A673 (cell line): ENCODE results near the gene USP35. TPM values are rescaled to one million over a fixed set of nuclear protein-coding genes. Genes with fewer than 3 reads are reported as not detected.

Experiments used
- BruUV-seq: library from RNA; stranded (reverse); fragments of 400-500 nt; replicated peaks from 2 replicates; lab custom pipeline; 2021; lab: Mats Ljungman, UMichigan
- CTCF ChIA-PET: fragments of 300-600 bp; sonication (Branson Sonifier 250); formaldehyde crosslinking; loops from one replicate; lab custom pipeline; 2022; ENCODE audit warnings: antibody characterized with exemption; lab: Charles Lee
- POLR2A ChIA-PET: fragments of 300-600 bp; sonication (Branson Sonifier 250); formaldehyde crosslinking; loops from one replicate; lab custom pipeline; 2022; ENCODE audit warnings: antibody characterized with exemption; ENCODE audit not compliant: low non-redundant PET; lab: Charles Lee
- DNase-seq: peaks from one replicate; pipeline ENCODE4 v3.0.0-alpha.2; 2015; ENCODE audit warnings: low spot score
- H3K27ac ChIP-seq: fragments of 200-600 bp; sonication (generic); 2 replicates; pipeline ENCODE4 v1.5.1; 2016; ENCODE audit warnings: mixed run types, low read depth, mild to moderate bottlenecking, mixed read lengths, antibody characterized with exemption, low read length; ENCODE audit not compliant: poor library complexity, severe bottlenecking
- H3K27me3 ChIP-seq: fragments of 200-600 bp; sonication (generic); replicated peaks from 2 replicates; pipeline ENCODE4 v1.6.1; 2017; ENCODE audit warnings: mixed run types, low read depth, mild to moderate bottlenecking, mixed read lengths, antibody characterized with exemption, low read length; ENCODE audit not compliant: insufficient read depth, poor library complexity
- H3K36me3 ChIP-seq: fragments of 200-600 bp; sonication (generic); 2 replicates; pipeline ENCODE4 v1.6.1; 2016; ENCODE audit warnings: mixed run types, mild to moderate bottlenecking, mixed read lengths, antibody characterized with exemption, low read length; ENCODE audit not compliant: insufficient read depth, poor library complexity, severe bottlenecking
- H3K4me1 ChIP-seq: fragments of 200-600 bp; sonication (generic); 2 replicates; pipeline ENCODE4 v1.6.1; 2017; ENCODE audit warnings: mixed run types, mild to moderate bottlenecking, mixed read lengths, antibody characterized with exemption, low read length; ENCODE audit not compliant: insufficient read depth, poor library complexity, severe bottlenecking
- H3K4me3 ChIP-seq: fragments of 200-600 bp; sonication (generic); 2 replicates; pipeline ENCODE4 v1.5.1; 2016; ENCODE audit warnings: low read depth, mixed run types, mild to moderate bottlenecking, mixed read lengths, low read length; ENCODE audit not compliant: poor library complexity, severe bottlenecking
- H3K9me3 ChIP-seq: fragments of 200-600 bp; sonication (generic); 2 replicates; pipeline ENCODE4 v1.6.1; 2016; ENCODE audit warnings: mixed run types, low read depth, mild to moderate bottlenecking, mixed read lengths, antibody characterized with exemption, low read length; ENCODE audit not compliant: poor library complexity, severe bottlenecking
- EZH2 ChIP-seq: fragments of 200-600 bp; sonication (generic); IDR thresholded peaks from 2 replicates; pipeline ENCODE4 v1.6.1; 2017; ENCODE audit warnings: borderline replicate concordance, low read depth, mild to moderate bottlenecking, mixed read lengths, antibody characterized with exemption, low read length; ENCODE audit not compliant: poor library complexity, severe bottlenecking
- intact Hi-C: fragments of 100-400 bp; cut with micrococcal nuclease; formaldehyde crosslinking; loops from one replicate; pipeline ENCODE4 v1.10.0; 2022; ENCODE audit not compliant: unreplicated experiment
- total RNA-seq: library from RNA; stranded (reverse); gene quantifications from 2 replicates; pipeline ENCODE4 v1.2.3, GENCODE V29; 2021
- TF ChIP-seq, protein P1 (sequence below): fragments of 300-800, 200-600 bp; sonication (generic); conservative IDR thresholded peaks from 2 replicates; pipeline ENCODE4 v1.5.1; 2017; ENCODE audit warnings: low read depth, mild to moderate bottlenecking, antibody characterized with exemption, low read length, moderate library complexity, mixed read lengths

USP35 gene
- total RNA-seq, 1 experiment from 2014 or later, result 4.8 TPM

- H3K36me3 ChIP-seq, result no peaks in the 10 kb centered on the region
- CTCF ChIA-PET, result no interaction called here
- TF ChIP-seq EZH2, result no peak
- TF ChIP-seq, protein P1, sequence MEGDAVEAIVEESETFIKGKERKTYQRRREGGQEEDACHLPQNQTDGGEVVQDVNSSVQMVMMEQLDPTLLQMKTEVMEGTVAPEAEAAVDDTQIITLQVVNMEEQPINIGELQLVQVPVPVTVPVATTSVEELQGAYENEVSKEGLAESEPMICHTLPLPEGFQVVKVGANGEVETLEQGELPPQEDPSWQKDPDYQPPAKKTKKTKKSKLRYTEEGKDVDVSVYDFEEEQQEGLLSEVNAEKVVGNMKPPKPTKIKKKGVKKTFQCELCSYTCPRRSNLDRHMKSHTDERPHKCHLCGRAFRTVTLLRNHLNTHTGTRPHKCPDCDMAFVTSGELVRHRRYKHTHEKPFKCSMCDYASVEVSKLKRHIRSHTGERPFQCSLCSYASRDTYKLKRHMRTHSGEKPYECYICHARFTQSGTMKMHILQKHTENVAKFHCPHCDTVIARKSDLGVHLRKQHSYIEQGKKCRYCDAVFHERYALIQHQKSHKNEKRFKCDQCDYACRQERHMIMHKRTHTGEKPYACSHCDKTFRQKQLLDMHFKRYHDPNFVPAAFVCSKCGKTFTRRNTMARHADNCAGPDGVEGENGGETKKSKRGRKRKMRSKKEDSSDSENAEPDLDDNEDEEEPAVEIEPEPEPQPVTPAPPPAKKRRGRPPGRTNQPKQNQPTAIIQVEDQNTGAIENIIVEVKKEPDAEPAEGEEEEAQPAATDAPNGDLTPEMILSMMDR, result no peak
Measured at GRCh38 chr11:78195917-78196560, 7.3 kb downstream of the USP35 start.

GRCh38 chr11:78196661-78197091 is 8.0 kb downstream of the USP35 start:
- Histone ChIP-seq H3K4me3 (no peak overlapping the region), H3K36me3 (no peaks in the 10 kb centered on the region), H3K4me1 (no peaks in the 10 kb centered on the region), H3K9me3 (no peaks in the 10 kb centered on the region), H3K27ac (no peak overlapping the region), H3K27me3 (no peaks in the 10 kb centered on the region)
- POLR2A ChIA-PET, result no interaction called here
- TF ChIP-seq EZH2, result no peak
- TF ChIP-seq, protein P1, result no peak
- intact Hi-C loops, result no loop called here
- DNase-seq, result no peak
- no TSS peak for BruUV-seq
- CTCF ChIA-PET, result no interaction called here

More at GRCh38 chr11:78195917-78196560, 7.3 kb downstream of the USP35 start:
- Histone ChIP-seq H3K27ac (no peak overlapping the region), H3K4me3 (no peak overlapping the region), H3K27me3 (no peaks in the 10 kb centered on the region), H3K4me1 (no peaks in the 10 kb centered on the region), H3K9me3 (no peaks in the 10 kb centered on the region)
- no peak for DNase-seq
- BruUV-seq, result no TSS peak
- POLR2A ChIA-PET, result no interaction called here
- intact Hi-C loops, result no loop called here

GRCh38 chr11:78197816-78198215 is 9.1 kb downstream of the USP35 start:
- intact Hi-C loops, result no loop called here
- Histone ChIP-seq H3K27ac (no peak overlapping the region), H3K4me1 (no peaks in the 10 kb centered on the region), H3K4me3 (no peak overlapping the region), H3K9me3 (no peaks in the 10 kb centered on the region), H3K27me3 (no peaks in the 10 kb centered on the region), H3K36me3 (no peaks in the 10 kb centered on the region)
- no peak for DNase-seq
- TF ChIP-seq, protein P1, result no peak
- no peak for TF ChIP-seq EZH2
- no TSS peak for BruUV-seq
- ChIA-PET CTCF (no interaction called here), POLR2A (no interaction called here)
